ENCODE measurements around the gene USP34.

The USP34 gene

GRCh38 chr2:61255580-61256437 is 215.1 kb downstream of the USP34 start:
- no peak for DNase-seq (ENCODE audit: low read depth in 1 of 2, low spot score in 1 of 2)
- no peak overlapping the region for H3K4me3 ChIP-seq (replicated peaks; ENCODE audit: insufficient read depth, low read length)
- H3K27me3 ChIP-seq (ENCODE audit: insufficient read depth, poor library complexity, severe bottlenecking): no peaks in the 10 kb centered on the region
- no peak for TF ChIP-seq REST (IDR thresholded peaks at IDR 0.05; ENCODE audit: insufficient replicate concordance, low read depth)
- no peak for TF ChIP-seq SPI1 (IDR thresholded peaks at IDR 0.05; ENCODE audit: borderline replicate concordance, low read depth)
- no peak for TF ChIP-seq POLR2AphosphoS5 (IDR thresholded peaks at IDR 0.05; ENCODE audit: low read depth)
- no peak overlapping the region for H3K27ac ChIP-seq (replicated peaks)

GRCh38 chr2:61254536-61254935 is 216.4 kb downstream of the USP34 start:
- TF ChIP-seq SPI1 (IDR thresholded peaks at IDR 0.05; ENCODE audit: borderline replicate concordance, low read depth): no peak
- TF ChIP-seq CTCF (IDR thresholded peaks at IDR 0.05; ENCODE audit: insufficient read depth, low read length): no peak
- TF ChIP-seq POLR2AphosphoS5 (IDR thresholded peaks at IDR 0.05; ENCODE audit: low read depth): no peak
- TF ChIP-seq GABPA (IDR thresholded peaks at IDR 0.05; ENCODE audit: low read depth): no peak
- no peak for TF ChIP-seq REST (IDR thresholded peaks at IDR 0.05; ENCODE audit: insufficient replicate concordance, low read depth)
- Histone ChIP-seq H3K27me3 (ENCODE audit: insufficient read depth, poor library complexity, severe bottlenecking) (no peaks in the 10 kb centered on the region), H3K4me3 (replicated peaks; ENCODE audit: insufficient read depth, low read length) (no peak overlapping the region), H3K27ac (replicated peaks) (no peak overlapping the region)
- no peak for DNase-seq (ENCODE audit: low read depth in 1 of 2, low spot score in 1 of 2)

GRCh38 chr2:61253136-61253535 is 217.8 kb downstream of the USP34 start:
- DNase-seq (ENCODE audit: low read depth in 1 of 2, low spot score in 1 of 2): no peak
- no peak overlapping the region for H3K27ac ChIP-seq (replicated peaks)
- no peaks in the 10 kb centered on the region for H3K27me3 ChIP-seq (ENCODE audit: insufficient read depth, poor library complexity, severe bottlenecking)
- TF ChIP-seq REST (IDR thresholded peaks at IDR 0.05; ENCODE audit: insufficient replicate concordance, low read depth): no peak
- no peak for TF ChIP-seq CTCF (IDR thresholded peaks at IDR 0.05; ENCODE audit: insufficient read depth, low read length)
- no peak for TF ChIP-seq POLR2AphosphoS5 (IDR thresholded peaks at IDR 0.05; ENCODE audit: low read depth)
- no peak for TF ChIP-seq GABPA (IDR thresholded peaks at IDR 0.05; ENCODE audit: low read depth)
- no peak for TF ChIP-seq SPI1 (IDR thresholded peaks at IDR 0.05; ENCODE audit: borderline replicate concordance, low read depth)
- H3K4me3 ChIP-seq (replicated peaks; ENCODE audit: insufficient read depth, low read length): no peak overlapping the region
